ENCODE results near the gene MAPKAPK2. TPM values are rescaled to one million over a fixed set of nuclear protein-coding genes. Genes with fewer than 3 reads are reported as not detected.

MAPKAPK2 gene
- total and polyA plus RNA-seq, 2 of the 13 experiments (the other 11 are each of a cell fraction or from before 2014, with no cell fraction given), result 16.6 to 34.0 TPM

DNA sequence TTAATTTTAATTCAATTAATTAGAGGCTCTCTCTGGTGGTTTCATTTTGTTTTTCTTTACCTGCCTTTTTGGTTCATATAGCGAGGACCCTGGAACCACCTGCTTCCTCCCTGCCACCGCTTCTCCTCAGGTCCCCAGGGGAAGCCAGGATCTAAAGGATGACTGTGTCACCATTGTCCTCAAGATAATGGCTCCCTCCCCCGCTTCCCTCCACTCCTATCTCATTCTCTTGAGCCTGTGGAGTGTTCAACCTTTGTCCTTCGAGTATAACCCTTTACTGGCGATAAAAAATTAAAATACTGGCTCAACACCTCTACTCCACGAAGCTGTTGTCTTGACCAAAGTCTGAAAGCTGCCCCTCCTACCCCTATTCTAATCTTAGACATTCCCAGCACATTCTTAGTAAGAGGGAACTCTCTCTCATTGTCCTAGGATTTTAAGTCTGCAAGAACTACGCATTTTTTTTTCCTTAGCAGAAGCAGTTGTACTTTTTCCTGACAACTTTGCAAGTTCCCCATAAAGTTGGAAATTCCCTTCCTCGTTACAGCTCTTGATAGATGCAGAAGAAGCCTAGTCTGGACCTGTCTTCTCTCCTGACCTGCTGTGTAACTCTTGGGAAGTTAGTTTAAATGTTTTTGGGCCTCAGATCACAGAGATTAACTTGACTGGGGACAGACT is 12.6 kb upstream of the MAPKAPK2 start:
- TF ChIP-seq MTA3 (CRISPR knock-in tag; IDR thresholded peaks at IDR 0.05) (no peak), ZBTB20 (CRISPR knock-in tag; IDR thresholded peaks at IDR 0.05; ENCODE audit: borderline replicate concordance, low read depth) (no peak), ARNTL (CRISPR knock-in tag; IDR thresholded peaks at IDR 0.05) (no peak), HNRNPLL (IDR thresholded peaks at IDR 0.05; ENCODE audit: low read depth, low read length, poor library complexity, severe bottlenecking) (no peak), ATM (IDR thresholded peaks at IDR 0.05; ENCODE audit: borderline replicate concordance) (no peak), ZFP62 (CRISPR knock-in tag; IDR thresholded peaks at IDR 0.05) (no peak), PAX8 (CRISPR knock-in tag; IDR thresholded peaks at IDR 0.05; ENCODE audit: borderline replicate concordance) (no peak), CBFB (CRISPR knock-in tag; IDR thresholded peaks at IDR 0.05) (no peak)
- TF ChIP-seq, protein P1, sequence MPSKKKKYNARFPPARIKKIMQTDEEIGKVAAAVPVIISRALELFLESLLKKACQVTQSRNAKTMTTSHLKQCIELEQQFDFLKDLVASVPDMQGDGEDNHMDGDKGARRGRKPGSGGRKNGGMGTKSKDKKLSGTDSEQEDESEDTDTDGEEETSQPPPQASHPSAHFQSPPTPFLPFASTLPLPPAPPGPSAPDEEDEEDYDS (CRISPR knock-in tag; IDR thresholded peaks at IDR 0.05), result no peak
- ChIA-PET POLR2A (no interaction called here), CTCF (ENCODE audit: low intra/inter-chr PET ratio, low total read pairs) (no interaction called here)
- H3K79me2 ChIP-seq (ENCODE audit: insufficient read depth, low read length), result no peaks in the 10 kb centered on the region
- H3K4me2 ChIP-seq (ENCODE audit: low read depth, low read length), result no peak overlapping the region
- ATAC-seq, result no peak
- DNase-seq (ENCODE audit: low spot score), result no peak
- H2AFZ ChIP-seq (ENCODE audit: low read length), result no peak overlapping the region
- intact Hi-C loops (cut with micrococcal nuclease; ENCODE audit: unreplicated experiment), result no loop called here
- no peaks in the 10 kb centered on the region for H4K20me1 ChIP-seq (ENCODE audit: insufficient read depth, low read length)
- no TSS peak for BruUV-seq (replicated peaks)
- H3K9me3 ChIP-seq (ENCODE audit: low read length), result no peaks in the 10 kb centered on the region
- H3K4me3 ChIP-seq (replicated peaks in 1 of 3; ENCODE audit: insufficient read depth in 1 of 3, low read depth in 2 of 3, low read length in 3 of 3), result no peak overlapping the region
- in situ Hi-C loops (cut with HindIII; ENCODE audit: extremely low pct_ligation_motif_present, low pct_unique_long_range_greater_than_20kb), result no loop called here
- no peak overlapping the region for H3K9ac ChIP-seq (ENCODE audit: insufficient read depth, low read depth, low read length)
- peaks cover 2 to 36% of the 10 kb centered on the region in 2 experiments; a peak in 4 of 5 replicates for H3K27me3 ChIP-seq (ENCODE audit: control insufficient read depth in 1 of 2, insufficient read depth in 2 of 2, low read length in 2 of 2)
- no peak overlapping the region for H3K27ac ChIP-seq (ENCODE audit: extremely low read length, insufficient read depth, low read length)
- no peaks in the 10 kb centered on the region for H3K36me3 ChIP-seq (replicated peaks in 1 of 2; ENCODE audit: control insufficient read depth in 1 of 2, insufficient read depth in 2 of 2, low read length in 2 of 2)
- FAIRE-seq, result no peak
- WGBS (ENCODE audit: low lambda C conversion rate), result 9% methylated on average over 8 of the region's 8 CpGs
- 0 out of 2 replicates have a peak, but pooled peaks cover 16% of the 10 kb centered on the region for H3K4me1 ChIP-seq (ENCODE audit: insufficient read depth, low read length)
